Loucy (cell line): Measurements from ENCODE around the gene SORBS1.

Source experiments
- EZH2phosphoT487 ChIP-seq: fragments of 200-600 bp; IDR thresholded peaks from 2 replicates; pipeline ENCODE4 v1.6.1; 2018; ENCODE audit warnings: antibody characterized with exemption, mild to moderate bottlenecking, moderate library complexity, borderline replicate concordance
- TF ChIP-seq, protein P1 (sequence below): fragments of 200-600 bp; sonication (generic); conservative IDR thresholded peaks from 2 replicates; pipeline ENCODE4 v1.5.1; 2014; ENCODE audit warnings: mild to moderate bottlenecking, antibody characterized with exemption, low read length

DNA sequence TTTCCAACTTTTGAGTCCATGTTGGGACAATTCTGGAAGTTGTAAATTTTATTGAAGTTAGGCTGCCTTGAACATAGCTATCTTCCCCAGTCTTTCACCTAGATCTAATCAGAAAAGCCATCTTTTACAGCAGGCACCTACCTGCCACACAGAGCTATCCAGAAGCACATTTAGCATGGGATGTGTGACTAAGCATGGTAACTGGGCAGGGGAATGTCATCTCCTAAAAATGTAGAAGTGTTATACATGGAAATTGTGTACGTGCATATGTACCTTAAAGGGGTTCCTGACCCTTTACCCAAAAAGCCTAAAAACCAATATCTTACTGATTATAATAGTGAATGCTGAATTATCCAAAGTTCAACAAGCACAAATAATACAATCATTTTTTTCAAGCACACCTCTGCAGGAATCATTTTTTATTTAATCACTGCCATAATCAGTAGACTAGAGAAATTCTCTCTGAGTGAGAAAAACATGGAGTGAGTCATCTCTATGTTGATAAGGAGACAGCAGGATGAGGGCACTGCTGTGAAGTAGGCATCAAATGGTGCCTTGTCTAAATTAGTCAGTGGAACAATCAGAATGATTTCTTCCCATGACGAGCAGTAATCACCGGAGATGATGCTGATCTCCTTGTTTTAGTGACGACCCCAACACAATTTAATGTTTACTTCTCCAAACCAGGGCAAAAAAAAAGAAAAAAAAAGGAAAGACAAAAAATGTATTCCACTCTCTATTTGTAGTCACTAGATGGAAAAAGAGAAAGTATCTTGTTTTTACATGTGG is 75.9 kb downstream of the SORBS1 start:
- TF ChIP-seq, protein P1, sequence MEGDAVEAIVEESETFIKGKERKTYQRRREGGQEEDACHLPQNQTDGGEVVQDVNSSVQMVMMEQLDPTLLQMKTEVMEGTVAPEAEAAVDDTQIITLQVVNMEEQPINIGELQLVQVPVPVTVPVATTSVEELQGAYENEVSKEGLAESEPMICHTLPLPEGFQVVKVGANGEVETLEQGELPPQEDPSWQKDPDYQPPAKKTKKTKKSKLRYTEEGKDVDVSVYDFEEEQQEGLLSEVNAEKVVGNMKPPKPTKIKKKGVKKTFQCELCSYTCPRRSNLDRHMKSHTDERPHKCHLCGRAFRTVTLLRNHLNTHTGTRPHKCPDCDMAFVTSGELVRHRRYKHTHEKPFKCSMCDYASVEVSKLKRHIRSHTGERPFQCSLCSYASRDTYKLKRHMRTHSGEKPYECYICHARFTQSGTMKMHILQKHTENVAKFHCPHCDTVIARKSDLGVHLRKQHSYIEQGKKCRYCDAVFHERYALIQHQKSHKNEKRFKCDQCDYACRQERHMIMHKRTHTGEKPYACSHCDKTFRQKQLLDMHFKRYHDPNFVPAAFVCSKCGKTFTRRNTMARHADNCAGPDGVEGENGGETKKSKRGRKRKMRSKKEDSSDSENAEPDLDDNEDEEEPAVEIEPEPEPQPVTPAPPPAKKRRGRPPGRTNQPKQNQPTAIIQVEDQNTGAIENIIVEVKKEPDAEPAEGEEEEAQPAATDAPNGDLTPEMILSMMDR = no peak
- no peak for TF ChIP-seq EZH2phosphoT487
